Measurements from ENCODE around the gene EEF1AKMT3. TPM values are rescaled to one million over a fixed set of nuclear protein-coding genes. Genes with fewer than 3 reads are reported as not detected.

Gene EEF1AKMT3
- polyA plus RNA-seq, 1 donor (not counting 4 experiments of a cell fraction or from before 2014, with no cell fraction given): 7.7 TPM

DNA sequence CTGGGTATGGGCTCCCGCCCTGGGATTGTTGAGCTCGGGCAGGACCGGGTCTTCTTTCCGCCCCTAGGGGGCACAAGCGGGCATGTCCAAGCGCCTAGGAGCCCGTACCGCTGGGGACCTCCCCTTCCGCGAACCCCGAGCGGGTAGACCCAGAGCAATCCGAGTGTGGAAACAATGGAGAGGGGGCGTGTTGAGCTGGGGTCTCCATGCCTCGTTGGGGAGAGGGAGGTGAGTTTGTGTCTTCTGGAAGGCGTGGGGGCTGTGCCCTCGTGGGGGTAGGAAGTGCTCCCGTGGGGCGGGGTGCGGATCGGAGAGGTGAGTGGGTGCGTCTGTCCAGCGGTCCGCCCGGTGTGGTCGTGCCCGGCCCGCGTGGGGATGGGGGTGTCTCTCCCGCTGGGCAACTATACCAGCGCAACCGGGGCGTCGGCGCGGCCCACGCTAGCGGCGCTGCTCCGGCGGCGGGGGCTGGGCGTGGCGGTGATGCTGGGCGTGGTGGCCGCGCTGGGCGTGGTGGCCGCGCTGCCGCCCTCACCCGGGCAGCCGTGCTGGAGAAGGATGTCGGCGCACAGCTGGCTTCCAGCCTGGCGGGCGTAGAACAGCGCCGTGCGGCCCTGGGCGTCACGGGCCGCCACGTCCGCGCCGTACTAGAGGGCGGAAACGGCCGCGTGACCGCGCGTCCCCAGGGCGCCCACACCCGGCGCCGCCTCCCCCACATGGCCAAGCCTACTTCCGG lies 46.1 kb upstream of the EEF1AKMT3 start:
- H3K9me3 ChIP-seq (ENCODE audit: control insufficient read depth, low read depth, low read length): no peaks in the 10 kb centered on the region
- FAIRE-seq (peak; percentile 74), DNase-seq (ENCODE audit: low read depth, low spot score) (peak; percentile 38)
- H3K4me3 ChIP-seq (ENCODE audit: control insufficient read depth in 2 of 3, extremely low read depth in 1 of 3, insufficient read depth in 2 of 3, low read depth in 1 of 3, low read length in 3 of 3): peak overlapping the region; percentile 87 to 94 (median 92)
- peak overlapping the region; percentile 88 for H3K4me2 ChIP-seq (ENCODE audit: control insufficient read depth, extremely low read depth, insufficient read depth, low read depth, low read length)
- TF ChIP-seq EZH2 (IDR thresholded peaks at IDR 0.05; ENCODE audit: low read length): no peak
- peak; percentile 71 to 94 (median 81) for TF ChIP-seq CTCF (optimal IDR thresholded peaks at IDR 0.05 in 1 of 3, IDR thresholded peaks at IDR 0.05 in 1 of 3, conservative IDR thresholded peaks at IDR 0.05 in 1 of 3; ENCODE audit: extremely low read depth in 1 of 3, insufficient read depth in 2 of 3, low read length in 3 of 3)
- H3K4me1 ChIP-seq (ENCODE audit: control insufficient read depth, extremely low read depth, insufficient read depth, low read length): peaks cover 4% of the 10 kb centered on the region
- H3K36me3 ChIP-seq (ENCODE audit: control insufficient read depth in 2 of 2, extremely low read depth in 1 of 2, insufficient read depth in 2 of 2, low read length in 2 of 2): peaks cover 0 to 4% of the 10 kb centered on the region in 2 experiments
- H3K27ac ChIP-seq (ENCODE audit: control insufficient read depth, insufficient read depth, low read length): peak overlapping the region; percentile 56
- dilution Hi-C loops (cut with MboI; ENCODE audit: extremely low pct_ligation_motif_present, low sequenced_read_pairs): loop anchor here (25.0 kb wide), 1 partner anchor 139 kb away; the partner anchor contains the start of gene PIP4K2C
- H4K20me1 ChIP-seq (ENCODE audit: control insufficient read depth, extremely low read depth, insufficient read depth, low read length): no peaks in the 10 kb centered on the region
- H3K79me2 ChIP-seq (ENCODE audit: control insufficient read depth, insufficient read depth, low read length): no peaks in the 10 kb centered on the region
- H3K9me1 ChIP-seq (ENCODE audit: control insufficient read depth, extremely low read depth, insufficient read depth, low read length): no peaks in the 10 kb centered on the region
- H2AFZ ChIP-seq (ENCODE audit: control insufficient read depth, low read length): peak overlapping the region; percentile 98
- peak overlapping the region; percentile 86 for H3K9ac ChIP-seq (ENCODE audit: control insufficient read depth, extremely low read depth, insufficient read depth, low read length)
- no peaks in the 10 kb centered on the region for H3K27me3 ChIP-seq (ENCODE audit: control insufficient read depth, extremely low read depth, insufficient read depth, low read length)

DNA sequence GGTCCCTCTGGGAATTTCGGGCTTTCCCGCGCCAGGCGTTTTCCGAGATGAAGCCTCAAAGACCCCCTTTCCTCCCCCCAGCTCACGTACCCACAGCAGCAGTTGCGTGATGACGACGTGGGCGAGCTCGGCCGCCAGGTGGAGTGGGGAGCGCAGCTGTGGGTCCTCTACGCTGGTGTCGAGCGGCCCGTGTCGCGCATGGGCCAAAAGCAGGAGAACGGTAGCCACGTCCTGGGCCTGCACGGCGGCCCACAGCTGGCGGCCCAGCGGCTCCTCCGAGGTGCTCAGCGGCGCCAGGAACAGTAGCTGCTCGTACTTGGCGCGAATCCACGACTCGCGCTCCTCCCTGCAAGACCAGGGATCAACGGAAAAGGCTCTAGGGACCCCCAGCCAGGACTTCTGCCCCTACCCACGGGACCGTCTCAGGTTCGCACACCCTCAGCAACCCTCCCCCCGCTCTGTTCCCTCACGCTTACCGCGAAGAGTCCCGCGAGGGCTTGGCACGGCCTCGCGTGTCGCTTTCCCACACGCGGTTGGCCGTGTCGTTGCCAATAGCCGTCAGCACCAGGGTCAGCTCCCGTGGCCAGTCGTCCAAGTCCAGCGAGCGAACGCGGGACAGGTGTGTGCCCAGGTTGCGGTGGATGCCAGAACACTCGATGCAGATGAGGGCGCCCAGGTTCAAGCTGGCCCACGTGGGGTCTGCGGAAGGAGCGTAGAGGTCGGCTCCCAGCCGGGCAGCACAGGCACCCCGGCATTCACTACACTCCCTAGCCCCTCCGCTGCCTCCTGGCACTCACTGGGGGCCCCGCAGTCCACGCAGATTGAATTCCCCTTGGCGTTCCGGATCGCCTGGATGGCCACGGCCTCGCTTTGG lies 45.3 kb upstream of the EEF1AKMT3 start:
- no peak for FAIRE-seq
- peak overlapping the region; percentile 98 for H2AFZ ChIP-seq (ENCODE audit: control insufficient read depth, low read length)

More for the DNA sequence above, 45.3 kb upstream of the EEF1AKMT3 start:
- Histone ChIP-seq H3K4me3 (ENCODE audit: control insufficient read depth in 2 of 3, extremely low read depth in 1 of 3, insufficient read depth in 2 of 3, low read depth in 1 of 3, low read length in 3 of 3) (peak overlapping the region; percentile 87 to 94 (median 92)), H3K36me3 (ENCODE audit: control insufficient read depth in 2 of 2, extremely low read depth in 1 of 2, insufficient read depth in 2 of 2, low read length in 2 of 2) (peaks cover 0 to 3% of the 10 kb centered on the region in 2 experiments), H3K9ac (ENCODE audit: control insufficient read depth, extremely low read depth, insufficient read depth, low read length) (peak overlapping the region; percentile 86), H3K9me1 (ENCODE audit: control insufficient read depth, extremely low read depth, insufficient read depth, low read length) (no peaks in the 10 kb centered on the region), H4K20me1 (ENCODE audit: control insufficient read depth, extremely low read depth, insufficient read depth, low read length) (no peaks in the 10 kb centered on the region), H3K79me2 (ENCODE audit: control insufficient read depth, insufficient read depth, low read length) (no peaks in the 10 kb centered on the region), H3K27ac (ENCODE audit: control insufficient read depth, insufficient read depth, low read length) (no peak overlapping the region), H3K4me1 (ENCODE audit: control insufficient read depth, extremely low read depth, insufficient read depth, low read length) (peaks cover 4% of the 10 kb centered on the region), H3K9me3 (ENCODE audit: control insufficient read depth, low read depth, low read length) (no peaks in the 10 kb centered on the region), H3K27me3 (ENCODE audit: control insufficient read depth, extremely low read depth, insufficient read depth, low read length) (no peaks in the 10 kb centered on the region), H3K4me2 (ENCODE audit: control insufficient read depth, extremely low read depth, insufficient read depth, low read depth, low read length) (peak overlapping the region; percentile 88)
- DNase-seq (ENCODE audit: low read depth, low spot score): no peak
- peak; percentile 21 to 59 (median 49) for TF ChIP-seq CTCF (optimal IDR thresholded peaks at IDR 0.05 in 1 of 3, IDR thresholded peaks at IDR 0.05 in 1 of 3, conservative IDR thresholded peaks at IDR 0.05 in 1 of 3; ENCODE audit: extremely low read depth in 1 of 3, insufficient read depth in 2 of 3, low read length in 3 of 3)
- TF ChIP-seq EZH2 (IDR thresholded peaks at IDR 0.05; ENCODE audit: low read length): no peak
- dilution Hi-C loops (cut with MboI; ENCODE audit: extremely low pct_ligation_motif_present, low sequenced_read_pairs): loop anchor here (25.0 kb wide), 1 partner anchor 140 kb away; the partner anchor contains the start of gene PIP4K2C
